HG02588 (cell line): Measurements from ENCODE around the gene CRMP1.
"Not testable (repeated sequence)": the region's sequence is repeated elsewhere in the genome, so short reads cannot be mapped to it uniquely, and the experiment has no call there.

Experiments used
- ATAC-seq: cut with Tn5 transposase; IDR thresholded peaks from one replicate; pipeline ENCODE4 v1.9.1; 2021; ENCODE audit warnings: mild to moderate bottlenecking, moderate library complexity; ENCODE audit not compliant: unreplicated experiment

Gene CRMP1

GRCh38 chr4:5825321-5826041 lies 67.4 kb downstream of the CRMP1 start:
- ATAC-seq: no peak

- no peak for ATAC-seq
Measured at GRCh38 chr4:5824635-5825034, 68.3 kb downstream of the CRMP1 start.

DNA sequence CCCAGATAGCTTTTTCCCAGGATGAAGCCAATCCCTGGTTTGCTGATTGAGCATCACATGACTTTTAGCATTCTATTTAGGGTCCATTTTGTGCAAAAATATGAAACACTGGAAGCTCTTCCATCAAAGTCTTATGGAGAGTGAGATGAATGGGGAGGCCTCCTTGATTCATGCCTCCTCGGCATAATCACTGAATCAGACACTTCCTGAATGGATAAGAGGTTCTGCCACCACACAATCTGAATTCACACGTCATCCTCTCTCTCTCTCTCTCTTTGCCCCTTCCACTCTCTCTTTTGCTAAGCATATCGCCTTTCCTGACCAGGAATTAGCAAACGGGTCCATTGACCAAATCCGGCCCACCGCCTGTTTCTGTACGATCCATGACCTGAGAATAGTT lies 68.7 kb downstream of the CRMP1 start:
- no peak for ATAC-seq

DNA sequence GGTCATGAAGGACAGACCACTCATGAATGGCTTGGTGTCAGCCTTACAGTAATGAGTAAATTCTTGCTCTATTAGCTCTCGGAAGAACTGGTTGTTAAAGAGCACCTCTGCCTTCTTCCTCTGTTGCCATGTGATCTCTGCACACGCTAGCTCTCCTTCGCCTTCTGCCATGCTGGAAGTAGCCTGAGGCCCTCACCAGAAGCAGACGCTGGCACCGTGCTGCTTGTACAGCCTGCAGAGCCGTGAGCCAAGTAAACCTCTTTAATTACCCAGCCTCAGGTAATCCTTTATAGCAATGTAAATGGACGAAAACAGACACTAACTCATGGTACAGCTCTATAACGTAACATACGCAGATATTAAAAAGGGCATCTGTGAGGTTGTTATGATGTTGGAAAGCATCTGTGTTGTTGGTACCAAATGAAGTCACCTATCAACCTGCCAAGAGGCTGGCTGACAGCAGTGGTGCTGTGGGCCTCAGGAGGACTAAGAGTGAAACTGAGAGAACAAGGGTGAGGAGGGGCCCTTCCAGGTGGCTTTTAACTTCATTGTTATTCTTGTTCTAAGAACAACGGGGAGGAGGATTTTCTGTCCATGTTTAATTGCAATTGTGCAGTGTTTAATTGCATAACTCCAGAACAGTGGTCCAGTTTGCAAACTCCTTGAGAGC lies 69.2 kb downstream of the CRMP1 start:
- ATAC-seq: no peak

GRCh38 chr4:5822619-5823018 lies 70.3 kb downstream of the CRMP1 start:
- ATAC-seq: no peak

DNA sequence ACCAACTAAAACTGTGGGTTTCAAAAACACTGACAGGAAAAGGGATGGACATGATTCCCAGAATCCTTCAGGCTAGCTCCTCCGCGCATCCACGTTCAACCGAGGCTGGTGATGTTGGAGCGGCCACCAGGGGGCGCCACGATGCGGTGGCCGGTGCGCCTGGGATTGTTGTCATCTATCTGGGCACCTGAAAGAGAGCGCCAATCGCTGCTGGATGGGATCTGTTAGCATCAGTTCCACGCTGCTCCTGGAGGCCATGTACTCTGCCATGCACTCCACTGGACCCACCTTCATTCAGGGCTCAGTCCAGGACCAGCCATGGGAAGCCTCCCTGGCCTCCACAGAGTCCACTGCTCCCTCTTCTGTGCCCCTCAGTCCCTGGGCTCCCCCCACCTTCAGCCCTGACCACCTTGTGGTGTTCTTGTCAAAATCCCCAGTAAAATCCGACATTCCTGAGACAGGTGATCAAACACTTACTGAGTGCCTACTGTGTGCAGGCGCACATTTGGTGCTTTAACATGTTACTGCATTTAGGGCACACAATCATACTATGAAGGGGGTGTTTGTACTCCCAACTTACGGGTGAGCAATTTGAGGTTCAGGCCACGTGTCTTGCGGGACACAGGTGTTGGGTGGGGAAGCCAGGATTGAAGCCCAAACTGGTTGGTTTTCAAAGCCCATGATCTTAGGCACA lies 71.1 kb downstream of the CRMP1 start:
- no peak for ATAC-seq

DNA sequence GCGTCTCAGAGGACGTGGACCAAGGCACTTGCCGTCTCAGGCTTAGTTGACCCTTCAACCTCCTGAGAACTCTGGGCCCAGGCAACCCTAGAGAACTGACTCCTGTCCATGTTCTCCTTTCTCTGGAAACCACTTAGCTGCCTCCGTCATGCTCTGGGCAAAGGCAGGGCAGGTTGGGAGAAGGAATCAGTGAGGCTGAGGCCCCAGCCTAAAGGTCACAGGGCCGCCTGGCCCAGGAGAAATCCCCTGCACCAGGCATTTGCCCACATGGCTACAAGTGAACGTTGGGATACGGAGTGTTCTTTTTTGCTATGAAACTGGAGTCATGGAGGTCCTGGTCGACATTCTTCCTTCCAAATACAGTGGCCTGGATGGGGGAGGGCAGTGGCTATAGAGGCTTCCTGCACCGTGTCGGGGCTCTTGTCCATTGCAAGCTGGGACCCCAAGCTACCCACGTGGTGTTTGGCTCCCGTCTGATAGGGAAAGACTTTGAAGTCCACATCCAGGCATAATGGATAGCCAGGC lies 76.0 kb downstream of the CRMP1 start:
- ATAC-seq: no peak

DNA sequence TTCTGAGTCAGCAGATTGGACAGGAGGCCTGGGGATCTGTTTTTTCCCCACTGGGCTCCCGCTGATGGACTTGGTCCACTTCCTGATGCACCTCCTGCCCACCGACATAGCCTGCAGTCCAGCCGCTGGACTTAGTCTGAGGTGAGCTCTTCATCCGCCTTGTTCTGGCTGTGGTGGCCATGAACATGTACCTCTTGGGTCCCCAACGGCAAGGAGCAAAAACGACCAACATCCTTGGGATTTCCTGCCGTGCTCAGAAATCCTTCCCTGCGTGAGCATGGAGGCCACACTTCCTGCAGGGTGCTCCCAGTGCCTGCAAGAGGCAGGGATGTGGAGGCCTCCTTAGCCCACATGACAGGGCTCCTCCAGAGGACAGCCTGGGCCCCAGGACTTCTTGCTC lies 76.8 kb downstream of the CRMP1 start:
- ATAC-seq: no peak

DNA sequence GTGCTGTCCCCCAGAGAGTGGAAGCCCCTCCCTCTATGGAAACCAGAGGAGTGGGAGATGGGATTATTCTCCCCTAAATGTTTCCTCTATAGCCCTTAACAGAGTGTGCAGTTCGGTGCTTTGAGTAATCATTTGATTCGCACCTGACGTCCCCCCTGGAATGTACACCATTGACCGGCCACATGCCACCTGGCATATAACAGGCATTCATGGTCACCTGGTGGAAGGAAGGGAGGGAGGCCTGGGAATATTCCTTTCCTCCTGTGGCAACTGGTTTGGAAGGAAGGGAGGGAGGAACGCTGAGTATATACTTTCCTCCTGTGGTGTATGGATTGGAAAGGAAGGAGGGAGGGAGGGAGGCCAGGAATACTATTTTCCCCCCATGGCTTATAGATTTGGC lies 77.2 kb downstream of the CRMP1 start:
- ATAC-seq: no peak

- no peak for ATAC-seq
Measured at GRCh38 chr4:5814421-5814820, 78.5 kb downstream of the CRMP1 start.

- ATAC-seq: no peak
Measured at GRCh38 chr4:5813882-5814255, 79.0 kb downstream of the CRMP1 start.

DNA sequence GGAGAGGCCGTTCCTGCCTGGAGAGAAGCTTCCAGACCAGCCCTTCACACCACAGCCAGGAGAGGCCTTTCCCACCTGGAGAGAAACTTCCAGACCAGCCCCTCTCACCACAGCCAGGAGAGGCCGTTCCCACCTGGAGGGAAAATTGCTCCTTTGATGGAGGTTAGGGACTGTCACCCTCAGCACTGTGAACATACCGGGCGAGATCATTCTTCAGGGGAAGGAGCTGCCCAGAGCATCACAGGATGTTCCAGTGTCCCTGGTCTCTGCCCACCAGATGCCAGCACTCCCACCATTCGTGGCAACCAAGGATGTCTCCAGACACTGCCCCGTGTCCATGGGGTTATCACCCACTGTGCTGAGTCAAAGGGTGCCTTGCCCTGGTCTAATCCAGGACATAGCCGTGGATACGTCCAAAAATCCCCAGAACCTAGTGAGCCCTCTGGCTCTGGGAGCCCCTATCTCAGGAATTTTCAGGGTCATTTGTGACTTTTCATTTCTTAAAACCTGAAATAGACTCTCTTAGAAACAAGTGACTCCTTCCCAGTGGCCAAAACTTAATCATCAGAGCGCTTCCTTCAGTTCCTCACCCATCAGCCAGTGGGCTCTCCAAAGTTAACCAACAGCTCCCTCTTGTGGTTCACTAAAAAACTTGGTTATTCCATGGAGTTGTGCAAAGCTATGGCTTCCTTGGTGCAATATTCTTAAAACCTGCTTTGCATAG lies 80.2 kb downstream of the CRMP1 start:
- no peak for ATAC-seq

GRCh38 chr4:5812057-5812456 lies 80.8 kb downstream of the CRMP1 start:
- not testable (repeated sequence) for ATAC-seq

DNA sequence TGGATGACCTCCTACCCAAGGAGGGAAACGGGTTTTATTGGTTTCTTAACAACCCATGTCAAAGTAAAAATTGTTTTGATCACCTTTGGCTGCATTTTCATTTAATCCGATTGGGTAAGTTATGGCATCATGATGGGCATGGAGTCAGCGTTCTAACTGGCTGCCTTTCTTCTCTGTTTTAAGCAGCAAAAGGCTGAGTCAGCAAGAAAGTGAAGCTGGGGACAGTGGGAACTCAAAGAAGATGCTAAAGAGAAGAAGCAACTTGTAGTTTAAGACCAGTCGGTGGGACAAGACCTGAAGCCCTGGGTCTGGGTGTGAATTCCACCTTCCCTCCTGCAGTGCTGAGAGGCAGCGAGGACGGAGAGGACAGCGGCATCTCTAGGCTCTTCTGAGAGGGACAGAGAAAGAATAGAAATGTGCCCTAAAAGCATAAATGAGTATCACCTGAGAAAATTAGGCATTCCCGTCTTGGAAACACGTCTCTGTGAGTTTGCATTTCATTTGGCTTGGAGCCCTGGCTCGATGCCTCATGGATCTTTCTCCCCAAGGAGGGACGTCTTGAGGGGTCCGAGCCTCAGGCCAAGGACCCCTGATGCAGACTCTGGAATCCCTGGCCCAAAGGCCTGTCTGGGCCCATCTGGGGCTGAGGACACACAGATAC lies 82.0 kb downstream of the CRMP1 start:
- ATAC-seq: no peak

GRCh38 chr4:5810151-5810550 lies 82.7 kb downstream of the CRMP1 start:
- ATAC-seq: no peak

- no peak for ATAC-seq
Measured at GRCh38 chr4:5809216-5809776, 83.6 kb downstream of the CRMP1 start.

GRCh38 chr4:5808081-5808741 lies 84.7 kb downstream of the CRMP1 start:
- no peak for ATAC-seq

- ATAC-seq: no peak
Measured at GRCh38 chr4:5805270-5805669, 87.6 kb downstream of the CRMP1 start.

- ATAC-seq: no peak
Measured at GRCh38 chr4:5804656-5805055, 88.2 kb downstream of the CRMP1 start.

DNA sequence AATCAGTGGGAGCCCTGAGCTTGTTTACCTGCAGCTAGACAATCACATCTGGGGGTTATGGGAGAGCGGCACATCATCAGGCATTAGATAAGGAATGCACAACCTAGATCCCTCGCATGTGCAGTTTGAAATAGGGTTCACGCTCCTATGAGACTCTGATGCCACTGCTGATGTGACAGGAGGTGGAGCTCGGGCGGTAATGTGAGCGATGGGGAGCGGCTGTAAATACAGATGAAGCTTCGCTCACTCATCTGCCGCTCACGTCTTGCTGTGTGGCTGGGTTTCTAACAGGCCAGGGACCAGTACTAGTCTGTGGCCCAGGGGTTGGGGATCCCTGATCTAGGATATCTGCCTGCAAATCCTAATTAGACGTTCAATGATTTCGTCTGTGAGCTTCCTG lies 90.3 kb downstream of the CRMP1 start:
- no peak for ATAC-seq
